ENCODE results near the gene RERG. TPM values are rescaled to one million over a fixed set of nuclear protein-coding genes. Genes with fewer than 3 reads are reported as not detected.

Gene RERG
- total RNA-seq, 2 donors from 2014 or later = 12.7 to 13.3 TPM

GRCh38 chr12:15165012-15165659 is 56.1 kb downstream of the RERG start:
- TF ChIP-seq POLR2A (IDR thresholded peaks at IDR 0.05) = no peak
- TF ChIP-seq POLR2AphosphoS5 (IDR thresholded peaks at IDR 0.05) = peak; percentile 9
- TF ChIP-seq CTCF (IDR thresholded peaks at IDR 0.05) = no peak
- Histone ChIP-seq H3K27me3 (replicated peaks; ENCODE audit: insufficient read depth) (no peaks in the 10 kb centered on the region), H3K4me1 (replicated peaks) (no peaks in the 10 kb centered on the region), H3K27ac (peak overlapping the region; percentile 40 to 46), H3K36me3 (no peaks in the 10 kb centered on the region), H3K4me3 (no peak overlapping the region), H3K9me3 (no peaks in the 10 kb centered on the region)
- no peak for DNase-seq (ENCODE audit: low spot score)
- WGBS = 31% methylated on average over 6 of the region's 6 CpGs
- intact Hi-C loops (cut with DNase I) = no loop called here

GRCh38 chr12:15163030-15163976 is 57.9 kb downstream of the RERG start:
- WGBS = 56% methylated on average over 11 of the region's 11 CpGs

GRCh38 chr12:15158083-15158482 is 63.1 kb downstream of the RERG start:
- Histone ChIP-seq H3K36me3 (no peaks in the 10 kb centered on the region), H3K9me3 (no peaks in the 10 kb centered on the region), H3K4me1 (replicated peaks) (no peaks in the 10 kb centered on the region), H3K27me3 (replicated peaks; ENCODE audit: insufficient read depth) (no peaks in the 10 kb centered on the region), H3K27ac (peak overlapping the region in 1 of 2 donors; percentile 35), H3K4me3 (no peak overlapping the region)
- TF ChIP-seq CTCF (IDR thresholded peaks at IDR 0.05) (no peak), POLR2A (IDR thresholded peaks at IDR 0.05) (no peak), POLR2AphosphoS5 (IDR thresholded peaks at IDR 0.05) (no peak)
- 60% methylated on average over 3 of the region's 3 CpGs for WGBS
- intact Hi-C loops (cut with DNase I) = loop anchor here (10.0 kb wide), 1 partner anchor 313 kb away; the partner anchor contains the start of gene ART4
- no peak for DNase-seq (ENCODE audit: low spot score)

More at GRCh38 chr12:15163030-15163976, 57.9 kb downstream of the RERG start:
- Histone ChIP-seq H3K4me1 (replicated peaks) (no peaks in the 10 kb centered on the region), H3K27ac (peak overlapping the region in 1 of 2 donors; percentile 46), H3K36me3 (no peaks in the 10 kb centered on the region), H3K4me3 (no peak overlapping the region), H3K9me3 (no peaks in the 10 kb centered on the region), H3K27me3 (replicated peaks; ENCODE audit: insufficient read depth) (no peaks in the 10 kb centered on the region)
- no peak for DNase-seq (ENCODE audit: low spot score)
- intact Hi-C loops (cut with DNase I) = no loop called here
- no peak for TF ChIP-seq CTCF (IDR thresholded peaks at IDR 0.05)

- no peak for TF ChIP-seq POLR2AphosphoS5 (IDR thresholded peaks at IDR 0.05)
- intact Hi-C loops (cut with DNase I) = loop anchor here (10.0 kb wide), 1 partner anchor 312 kb away; the partner anchor contains the start of gene ART4
- no peak for DNase-seq (ENCODE audit: low spot score)
Measured at GRCh38 chr12:15157269-15157671, 63.9 kb downstream of the RERG start.

GRCh38 chr12:15155271-15155670 is 65.9 kb downstream of the RERG start:
- H3K27ac ChIP-seq = no peak overlapping the region
- no peaks in the 10 kb centered on the region for H3K9me3 ChIP-seq
- WGBS = 71% methylated on average over 1 of the region's 1 CpG
- H3K4me1 ChIP-seq (replicated peaks) = no peaks in the 10 kb centered on the region
- no peaks in the 10 kb centered on the region for H3K27me3 ChIP-seq (replicated peaks; ENCODE audit: insufficient read depth)
- DNase-seq (ENCODE audit: low spot score) = no peak
- no peak overlapping the region for H3K4me3 ChIP-seq
- no peak for TF ChIP-seq POLR2AphosphoS5 (IDR thresholded peaks at IDR 0.05)
- TF ChIP-seq CTCF (IDR thresholded peaks at IDR 0.05) = no peak
- no peak for TF ChIP-seq POLR2A (IDR thresholded peaks at IDR 0.05)
- H3K36me3 ChIP-seq = no peaks in the 10 kb centered on the region
- intact Hi-C loops (cut with DNase I) = loop anchor here (10.0 kb wide), 1 partner anchor 310 kb away; the partner anchor contains the start of gene ART4

More at GRCh38 chr12:15157269-15157671, 63.9 kb downstream of the RERG start:
- WGBS = 52% methylated on average over 2 of the region's 2 CpGs
- no peak overlapping the region for H3K4me3 ChIP-seq
- no peaks in the 10 kb centered on the region for H3K27me3 ChIP-seq (replicated peaks; ENCODE audit: insufficient read depth)
- H3K36me3 ChIP-seq = no peaks in the 10 kb centered on the region
- no peaks in the 10 kb centered on the region for H3K4me1 ChIP-seq (replicated peaks)
- H3K9me3 ChIP-seq = no peaks in the 10 kb centered on the region
- H3K27ac ChIP-seq = peak overlapping the region in 1 of 2 donors; percentile 1

Measured in prostate gland (tissue), 2 donors.